Tibial nerve (tissue), 4 donors: ENCODE results near the gene GARS1. TPM values are rescaled to one million over a fixed set of nuclear protein-coding genes. Genes with fewer than 3 reads are reported as not detected.

Experiments
- DNase-seq, 2 donors: peaks; one replicate each; pipeline ENCODE4 v3.0.0-alpha.2; 2019; ENCODE audit warnings: low spot score in 2 of 2
- H3K27ac ChIP-seq, 4 donors: fragments of 200-600 bp; sonication (generic) in 3 of 4; one replicate each; pipeline ENCODE4 v1.5.1; 2017 to 2019; ENCODE audit warnings: mild to moderate bottlenecking in 1 of 4
- H3K27me3 ChIP-seq, 2 donors: fragments of 200-600 bp; sonication (generic) in 1 of 2; one replicate each; pipeline versions ENCODE4 v1.5.1 to v1.6.0; 2017 to 2019
- H3K36me3 ChIP-seq, 3 donors: fragments of 200-600 bp; sonication (generic); one replicate each; pipeline ENCODE4 v1.5.1; 2018 to 2019
- H3K4me1 ChIP-seq, 4 donors: fragments of 200-600 bp; sonication (generic) in 3 of 4; one replicate each; pipeline ENCODE4 v1.5.1; 2017 to 2019
- H3K4me3 ChIP-seq, 4 donors: fragments of 200-600 bp; sonication (generic) in 3 of 4; one replicate each; pipeline ENCODE4 v1.5.1; 2017 to 2019; ENCODE audit warnings: mild to moderate bottlenecking in 1 of 4, moderate library complexity in 1 of 4
- H3K9me3 ChIP-seq, 4 donors: fragments of 200-600 bp; sonication (generic) in 3 of 4; one replicate each; pipeline ENCODE4 v1.5.1; 2017 to 2019
- EP300 ChIP-seq, 2 donors: sonication (generic); formaldehyde crosslinking; IDR thresholded peaks; one replicate each; pipeline ENCODE4 v1.6.1; 2017; ENCODE audit warnings: antibody characterized with exemption in 2 of 2, mild to moderate bottlenecking in 1 of 2
- POLR2A ChIP-seq, 2 donors: fragments of 450-650 bp; IDR thresholded peaks; one replicate each; pipeline ENCODE4 v1.6.1; 2017; ENCODE audit warnings: antibody characterized with exemption in 2 of 2, mild to moderate bottlenecking in 2 of 2, moderate library complexity in 2 of 2
- WGBS, 2 donors: methylation state at CpG; one replicate each; pipeline ENCODE4 v1.1.5; 2018; 5-methylcytosine and 5-hydroxymethylcytosine counted together
- total RNA-seq, 4 donors: library from RNA; depleted of rRNA; stranded (reverse); fragments of >200 nt; gene quantifications; one replicate each; pipeline ENCODE4 v1.1.0, GENCODE V29; 2016
- TF ChIP-seq, protein P1 (sequence below), 5 experiments: fragments of 200-600 bp in 3 of 5; fragments of 450-650 bp in 2 of 5; sonication (generic) in 3 of 5; IDR thresholded peaks; one replicate each; pipeline ENCODE4 v1.5.1; 2016 to 2019; ENCODE audit warnings: antibody characterized with exemption in 5 of 5, mild to moderate bottlenecking in 3 of 5, moderate library complexity in 2 of 5

Gene GARS1
- total RNA-seq, 4 donors from 2014 or later: 36.9 to 61.1 (median 55.9) TPM

DNA sequence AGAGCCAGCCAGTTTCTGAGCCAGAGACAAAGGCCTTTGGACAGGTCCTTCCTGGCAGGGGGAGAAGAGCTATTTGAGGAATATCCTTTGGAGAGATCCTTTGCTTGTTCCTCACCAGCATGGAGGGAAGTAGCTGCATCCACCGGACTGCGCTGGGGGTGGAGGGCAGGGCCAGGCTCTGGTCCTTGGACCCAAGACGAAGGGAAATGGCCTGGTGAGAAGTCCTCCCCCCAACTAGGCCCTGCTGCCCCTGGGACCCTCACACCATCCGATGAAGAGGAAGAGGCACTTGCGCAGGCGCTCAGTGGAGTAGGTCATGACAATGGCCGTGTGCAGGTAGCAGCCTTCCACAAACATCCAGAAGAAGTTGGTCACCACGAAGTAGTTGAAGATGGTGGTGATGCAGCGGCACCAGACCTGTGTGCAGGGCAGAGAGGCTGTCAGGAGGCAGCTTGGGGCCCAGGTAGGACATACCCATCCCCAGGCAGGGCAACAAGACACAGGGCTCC, 67.8 kb downstream of the GARS1 start:
- WGBS, 2 donors: 82 to 87% methylated on average over 9 of the region's 9 CpGs
- DNase-seq: no peak
- Histone ChIP-seq H3K27me3 (no peaks in the 10 kb centered on the region), H3K27ac (no peak overlapping the region), H3K36me3 (no peaks in the 10 kb centered on the region), H3K4me3 (no peak overlapping the region), H3K4me1 (no peaks in the 10 kb centered on the region), H3K9me3 (no peaks in the 10 kb centered on the region)
- TF ChIP-seq, protein P1, sequence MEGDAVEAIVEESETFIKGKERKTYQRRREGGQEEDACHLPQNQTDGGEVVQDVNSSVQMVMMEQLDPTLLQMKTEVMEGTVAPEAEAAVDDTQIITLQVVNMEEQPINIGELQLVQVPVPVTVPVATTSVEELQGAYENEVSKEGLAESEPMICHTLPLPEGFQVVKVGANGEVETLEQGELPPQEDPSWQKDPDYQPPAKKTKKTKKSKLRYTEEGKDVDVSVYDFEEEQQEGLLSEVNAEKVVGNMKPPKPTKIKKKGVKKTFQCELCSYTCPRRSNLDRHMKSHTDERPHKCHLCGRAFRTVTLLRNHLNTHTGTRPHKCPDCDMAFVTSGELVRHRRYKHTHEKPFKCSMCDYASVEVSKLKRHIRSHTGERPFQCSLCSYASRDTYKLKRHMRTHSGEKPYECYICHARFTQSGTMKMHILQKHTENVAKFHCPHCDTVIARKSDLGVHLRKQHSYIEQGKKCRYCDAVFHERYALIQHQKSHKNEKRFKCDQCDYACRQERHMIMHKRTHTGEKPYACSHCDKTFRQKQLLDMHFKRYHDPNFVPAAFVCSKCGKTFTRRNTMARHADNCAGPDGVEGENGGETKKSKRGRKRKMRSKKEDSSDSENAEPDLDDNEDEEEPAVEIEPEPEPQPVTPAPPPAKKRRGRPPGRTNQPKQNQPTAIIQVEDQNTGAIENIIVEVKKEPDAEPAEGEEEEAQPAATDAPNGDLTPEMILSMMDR (IDR thresholded peaks at IDR 0.05): no peak
- TF ChIP-seq EP300 (IDR thresholded peaks at IDR 0.05) (no peak), POLR2A (IDR thresholded peaks at IDR 0.05) (no peak)

DNA sequence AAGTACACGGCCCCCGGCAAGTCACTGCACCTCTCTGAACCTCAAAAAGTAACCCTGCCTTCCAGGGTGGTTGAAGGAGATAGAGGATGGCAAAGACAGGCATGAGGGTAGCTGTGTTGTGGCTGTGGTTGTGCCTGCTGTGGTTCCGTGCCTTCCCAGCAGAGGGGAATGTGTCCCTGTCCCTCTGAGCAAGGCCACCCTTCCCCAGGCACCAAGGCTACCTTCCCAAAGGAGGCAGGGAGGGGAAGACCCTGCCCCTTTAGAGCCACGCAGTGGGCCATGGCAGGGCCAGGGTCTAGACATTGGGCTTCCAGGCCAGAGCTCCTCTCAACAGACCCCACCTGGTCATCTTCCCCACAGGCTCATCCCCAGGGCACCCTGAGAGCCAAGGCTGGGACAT, 68.7 kb downstream of the GARS1 start:
- TF ChIP-seq, protein P1 (IDR thresholded peaks at IDR 0.05): no peak
- TF ChIP-seq EP300 (IDR thresholded peaks at IDR 0.05) (no peak), POLR2A (IDR thresholded peaks at IDR 0.05) (no peak)
- no peak for DNase-seq
- Histone ChIP-seq H3K27ac (no peak overlapping the region), H3K4me1 (no peaks in the 10 kb centered on the region), H3K9me3 (no peaks in the 10 kb centered on the region), H3K27me3 (no peaks in the 10 kb centered on the region), H3K4me3 (no peak overlapping the region), H3K36me3 (no peaks in the 10 kb centered on the region)
- WGBS, 2 donors: 61 to 68% methylated on average over 3 to 4 of the region's 4 CpGs

DNA sequence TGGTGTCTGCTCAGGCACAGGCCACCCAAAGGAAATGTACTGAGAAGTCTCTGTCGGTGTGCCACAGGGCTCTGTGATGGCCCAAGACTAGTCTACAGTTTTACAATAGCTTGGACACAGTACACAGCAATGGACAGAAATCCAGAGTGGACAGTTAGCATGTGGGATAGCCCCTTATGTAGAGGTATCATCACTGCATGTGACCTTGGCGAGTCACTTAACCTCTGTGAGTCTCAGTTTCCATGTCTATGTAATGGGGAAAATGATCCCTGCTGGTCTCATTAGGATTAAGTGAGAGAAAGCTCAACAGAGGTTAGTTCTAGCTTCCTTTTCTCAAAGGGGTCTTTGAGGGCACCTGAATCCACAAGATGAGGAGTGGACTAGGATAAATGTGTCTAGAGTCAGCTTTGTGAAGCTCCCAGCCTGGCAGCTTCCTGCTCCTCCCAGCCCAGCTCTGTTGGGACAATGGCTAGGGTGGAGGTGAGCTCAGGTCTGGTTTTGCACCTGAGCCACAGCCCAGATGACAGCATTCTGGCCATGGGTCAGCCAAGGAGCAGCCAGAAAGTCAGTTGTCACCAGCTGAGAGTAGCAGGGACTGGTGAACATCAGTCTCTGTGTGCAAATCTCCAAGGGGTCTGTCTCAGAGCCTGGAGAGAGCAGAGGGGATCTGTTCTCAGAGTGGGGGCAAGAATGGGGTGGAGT, 69.7 kb downstream of the GARS1 start:
- 80 to 81% methylated on average over 2 of the region's 2 CpGs for WGBS, 2 donors
- H3K4me1 ChIP-seq: no peaks in the 10 kb centered on the region
- no peaks in the 10 kb centered on the region for H3K9me3 ChIP-seq
- H3K36me3 ChIP-seq: no peaks in the 10 kb centered on the region
- no peak for DNase-seq
- H3K27me3 ChIP-seq: no peaks in the 10 kb centered on the region
- H3K27ac ChIP-seq: no peak overlapping the region
- no peak overlapping the region for H3K4me3 ChIP-seq
- TF ChIP-seq EP300 (IDR thresholded peaks at IDR 0.05): no peak
- TF ChIP-seq POLR2A (IDR thresholded peaks at IDR 0.05): no peak
- TF ChIP-seq, protein P1 (IDR thresholded peaks at IDR 0.05): no peak

DNA sequence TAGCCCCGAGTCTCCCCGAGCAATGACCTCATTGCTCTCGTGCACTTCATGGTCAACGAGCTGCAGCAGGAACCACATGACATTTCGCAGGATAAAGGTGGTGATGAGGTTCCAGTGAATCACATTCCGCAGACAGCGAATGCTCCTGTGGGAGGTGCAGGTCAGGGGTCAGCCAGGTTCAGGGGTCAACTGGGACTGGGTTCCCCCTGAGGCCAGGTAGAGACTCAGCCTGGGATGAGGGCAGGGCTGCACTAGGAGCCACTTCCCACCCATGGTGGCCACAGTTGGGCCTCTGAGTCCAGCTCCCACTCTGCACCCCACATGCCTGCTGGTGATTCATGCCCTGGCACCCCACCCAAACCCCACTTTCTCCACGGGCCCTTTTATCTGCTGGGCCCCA, 70.4 kb downstream of the GARS1 start:
- H3K9me3 ChIP-seq: no peaks in the 10 kb centered on the region
- H3K4me1 ChIP-seq: no peaks in the 10 kb centered on the region
- H3K36me3 ChIP-seq: no peaks in the 10 kb centered on the region
- no peak for DNase-seq
- WGBS, 2 donors: 67 to 74% methylated on average over 8 of the region's 8 CpGs
- H3K27ac ChIP-seq: no peak overlapping the region
- H3K4me3 ChIP-seq: no peak overlapping the region
- H3K27me3 ChIP-seq: no peaks in the 10 kb centered on the region
- no peak for TF ChIP-seq POLR2A (IDR thresholded peaks at IDR 0.05)
- TF ChIP-seq, protein P1 (IDR thresholded peaks at IDR 0.05): no peak
- TF ChIP-seq EP300 (IDR thresholded peaks at IDR 0.05): no peak

DNA sequence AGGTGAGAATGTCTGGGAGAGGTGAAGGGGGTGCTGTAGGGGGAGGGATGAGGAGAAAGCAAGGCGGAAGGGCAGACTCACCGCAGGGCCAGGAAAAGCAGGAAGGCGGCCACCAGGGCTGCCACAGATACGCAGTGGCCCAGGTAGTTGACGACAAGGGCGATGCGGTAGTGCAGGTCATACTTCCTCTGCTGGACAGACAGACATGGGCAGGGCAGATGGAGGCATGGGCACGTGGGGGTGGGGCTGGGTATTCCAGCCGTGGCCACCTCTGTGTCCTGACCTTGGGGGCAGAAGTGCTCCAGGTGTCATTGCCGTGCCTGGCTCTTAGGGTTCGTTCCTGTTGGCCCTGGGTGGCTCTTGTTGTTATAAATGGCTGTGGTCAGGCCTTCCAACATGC, 70.8 kb downstream of the GARS1 start:
- H3K27ac ChIP-seq: no peak overlapping the region
- H3K9me3 ChIP-seq: no peaks in the 10 kb centered on the region
- H3K36me3 ChIP-seq: no peaks in the 10 kb centered on the region
- no peak for DNase-seq
- H3K4me1 ChIP-seq: no peaks in the 10 kb centered on the region
- H3K27me3 ChIP-seq: no peaks in the 10 kb centered on the region
- 82 to 83% methylated on average over 11 of the region's 11 CpGs for WGBS, 2 donors
- H3K4me3 ChIP-seq: no peak overlapping the region
- TF ChIP-seq EP300 (IDR thresholded peaks at IDR 0.05) (no peak), POLR2A (IDR thresholded peaks at IDR 0.05) (no peak)
- TF ChIP-seq, protein P1 (IDR thresholded peaks at IDR 0.05): no peak
